Testis (tissue), 3 donors: ENCODE data around the gene PCSK5. TPM values are rescaled to one million over a fixed set of nuclear protein-coding genes. Genes with fewer than 3 reads are reported as not detected.

Experiments
- DNase-seq: peaks from one replicate; pipeline ENCODE4 v3.0.0-alpha.2; 2019
- H3K27ac ChIP-seq, 2 donors: fragments of 200-600 bp; sonication (generic); one replicate each; pipeline ENCODE4 v1.5.1; 2019
- H3K27me3 ChIP-seq: fragments of 200-600 bp; sonication (generic); one replicate; pipeline ENCODE4 v1.5.1; 2019
- H3K36me3 ChIP-seq: fragments of 200-600 bp; sonication (generic); one replicate; pipeline ENCODE4 v1.5.1; 2017; ENCODE audit warnings: low read depth; ENCODE audit errors: missing control alignments
- H3K4me1 ChIP-seq: fragments of 200-600 bp; sonication (generic); one replicate; pipeline ENCODE4 v1.5.1; 2019
- H3K4me3 ChIP-seq, 2 donors: fragments of 200-600 bp; sonication (generic); one replicate each; pipeline ENCODE4 v1.5.1; 2017 to 2019
- H3K9me3 ChIP-seq: fragments of 200-600 bp; sonication (generic); one replicate; pipeline ENCODE4 v1.5.1; 2017
- CTCF ChIP-seq, 3 experiments: fragments of 450-650 bp in 2 of 3; fragments of 200-600 bp in 1 of 3; sonication (generic) in 1 of 3; IDR thresholded peaks; one replicate each; pipeline ENCODE4 v1.5.1; 2016 to 2019; ENCODE audit warnings: antibody characterized with exemption in 3 of 3, mild to moderate bottlenecking in 2 of 3, moderate library complexity in 1 of 3
- POLR2A ChIP-seq: fragments of 450-650 bp; IDR thresholded peaks from one replicate; pipeline ENCODE4 v1.6.1; 2017; ENCODE audit warnings: antibody characterized with exemption, mild to moderate bottlenecking, moderate library complexity
- WGBS, 2 donors: methylation state at CpG; one replicate each; pipeline ENCODE4 v1.1.5; 2018; 5-methylcytosine and 5-hydroxymethylcytosine counted together
- intact Hi-C: fragments of 100-400 bp; cut with DNase I; formaldehyde crosslinking; loops from one replicate; pipeline ENCODE4 v1.15.1; 2023; ENCODE audit warnings: low total_unique reads
- polyA plus RNA-seq: library from polyadenylated mRNA; stranded (reverse); fragments of 350-450 nt; fragmentation: Illumina TruSeq; extraction: RNeasy Lipid Tissue Mini Kit (QIAGEN cat#74804); gene quantifications from one replicate; pipeline ENCODE4 v1.2.3, GENCODE V29; 2014; ENCODE audit warnings: low read depth, low replicate concordance; ENCODE audit not compliant: insufficient read depth
- total RNA-seq, 2 donors: library from RNA; depleted of rRNA; stranded (reverse); fragments of >200 nt; gene quantifications; one replicate each; pipeline ENCODE4 v1.2.3, GENCODE V29; 2016

Gene PCSK5
- total and polyA plus RNA-seq, 3 donors from 2014 or later, result 9.4 to 50.6 (median 27.5) TPM

- no peak for TF ChIP-seq POLR2A
- TF ChIP-seq CTCF (IDR thresholded peaks at IDR 0.05), result no peak
- Histone ChIP-seq H3K9me3 (no peaks in the 10 kb centered on the region), H3K4me1 (no peaks in the 10 kb centered on the region), H3K4me3 (no peak overlapping the region), H3K36me3 (no peaks in the 10 kb centered on the region), H3K27me3 (no peaks in the 10 kb centered on the region), H3K27ac (no peak overlapping the region)
- no peak for DNase-seq
- intact Hi-C loops, result no loop called here
- 96 to 97% methylated on average over 6 of the region's 6 CpGs for WGBS, 2 donors
Observed at GRCh38 chr9:76026796-76027195, 136.3 kb downstream of the PCSK5 start.

- TF ChIP-seq CTCF (IDR thresholded peaks at IDR 0.05) (no peak), POLR2A (no peak)
- H3K27ac ChIP-seq, result no peak overlapping the region
- H3K4me3 ChIP-seq, result no peak overlapping the region
- H3K9me3 ChIP-seq, result no peaks in the 10 kb centered on the region
- no peaks in the 10 kb centered on the region for H3K36me3 ChIP-seq
- WGBS, 2 donors, result 86 to 89% methylated on average over 5 of the region's 5 CpGs
- intact Hi-C loops, result no loop called here
- H3K27me3 ChIP-seq, result no peaks in the 10 kb centered on the region
- no peak for DNase-seq
- no peaks in the 10 kb centered on the region for H3K4me1 ChIP-seq
Observed at GRCh38 chr9:76027416-76027815, 136.9 kb downstream of the PCSK5 start.

- TF ChIP-seq POLR2A (no peak), CTCF (IDR thresholded peaks at IDR 0.05) (no peak)
- 85 to 98% methylated on average over 2 of the region's 2 CpGs for WGBS, 2 donors
- intact Hi-C loops, result no loop called here
Observed at GRCh38 chr9:76027861-76028260, 137.4 kb downstream of the PCSK5 start.

GRCh38 chr9:76032038-76032796 lies 141.7 kb downstream of the PCSK5 start:
- WGBS, 2 donors, result 84 to 85% methylated on average over 6 of the region's 6 CpGs

More at GRCh38 chr9:76027861-76028260, 137.4 kb downstream of the PCSK5 start:
- Histone ChIP-seq H3K36me3 (no peaks in the 10 kb centered on the region), H3K4me1 (no peaks in the 10 kb centered on the region), H3K27me3 (no peaks in the 10 kb centered on the region), H3K9me3 (no peaks in the 10 kb centered on the region), H3K4me3 (no peak overlapping the region), H3K27ac (no peak overlapping the region)
- DNase-seq, result no peak

More at GRCh38 chr9:76032038-76032796, 141.7 kb downstream of the PCSK5 start:
- no peak overlapping the region for H3K4me3 ChIP-seq
- H3K9me3 ChIP-seq, result no peaks in the 10 kb centered on the region
- H3K4me1 ChIP-seq, result no peaks in the 10 kb centered on the region
- no peaks in the 10 kb centered on the region for H3K36me3 ChIP-seq
- no peak overlapping the region for H3K27ac ChIP-seq
- H3K27me3 ChIP-seq, result no peaks in the 10 kb centered on the region
- TF ChIP-seq POLR2A (no peak), CTCF (IDR thresholded peaks at IDR 0.05) (no peak)
- intact Hi-C loops, result no loop called here
- DNase-seq, result no peak
